Posterior vena cava (tissue), 2 donors: Measurements from ENCODE around the gene RCC2. TPM values are rescaled to one million over a fixed set of nuclear protein-coding genes. Genes with fewer than 3 reads are reported as not detected.
"Not testable (repeated sequence)": the region's sequence is repeated elsewhere in the genome, so short reads cannot be mapped to it uniquely, and the experiment has no call there.

Source experiments
- DNase-seq: peaks from one replicate; pipeline ENCODE4 v3.0.0-alpha.2; 2020; ENCODE audit warnings: low spot score
- intact Hi-C, 2 donors: fragments of 100-400 bp; cut with DNase I; formaldehyde crosslinking; loops; one replicate each; pipeline versions ENCODE4 v1.14.1 to v1.14.2; 2022 to 2023
- total RNA-seq, 2 donors: library from RNA; stranded (reverse); fragmentation: NEBNext Ultra II Directional; extraction: Animal tissue kit (Norgen Biotek cat#: 25700); gene quantifications; one replicate each; pipeline ENCODE4 v1.2.1, GENCODE V29; 2021
- donor health status: DM: yes; HTN: yes; CAD: no.
- donor health status: DM: yes; HTN: yes; CAD: no.

RCC2 gene
- total RNA-seq, 2 donors from 2014 or later: 17.3 to 22.2 TPM

DNA sequence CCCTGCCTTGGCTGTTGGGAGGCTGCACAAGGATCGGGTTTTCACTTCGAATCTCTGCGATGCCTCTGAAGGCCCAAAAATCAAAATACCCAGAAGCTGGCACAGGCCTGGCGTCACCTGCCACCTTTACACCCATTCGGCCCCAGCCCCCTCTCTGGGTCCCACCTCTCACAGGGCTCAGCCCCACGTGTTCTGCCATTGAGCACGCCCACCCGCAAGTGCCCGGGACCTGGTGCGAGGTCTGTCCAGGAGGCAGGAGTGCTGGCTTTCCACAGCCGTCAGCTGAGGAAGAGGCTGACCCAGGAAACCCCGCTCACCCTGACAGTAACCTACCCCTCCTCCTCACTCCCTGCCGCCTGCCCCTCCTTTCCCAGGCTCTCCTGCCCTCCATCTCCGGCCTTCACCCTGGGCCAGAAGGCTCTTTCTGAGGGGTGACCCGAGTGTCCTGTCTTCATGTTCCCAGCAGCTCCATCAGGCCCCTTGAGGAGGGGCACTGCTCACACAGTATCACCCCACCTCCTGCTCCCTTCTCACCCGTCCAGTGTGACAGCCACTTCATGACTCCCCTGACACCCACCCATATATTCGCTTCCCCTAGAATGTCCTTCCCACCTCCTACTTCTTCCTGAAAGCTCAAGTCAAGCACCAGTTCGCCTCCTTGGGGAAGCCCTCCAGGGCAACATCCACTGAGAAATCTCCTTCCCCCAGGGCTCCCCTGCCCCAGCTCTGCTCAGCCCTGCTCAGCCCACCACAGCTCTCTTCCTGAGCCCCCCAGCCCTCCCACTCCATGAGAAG lies 13.5 kb downstream of the RCC2 start:
- intact Hi-C loops: no loop called here
- no peak for DNase-seq

GRCh38 chr1:17423781-17424245 lies 15.7 kb downstream of the RCC2 start:
- DNase-seq: no peak
- intact Hi-C loops: no loop called here

DNA sequence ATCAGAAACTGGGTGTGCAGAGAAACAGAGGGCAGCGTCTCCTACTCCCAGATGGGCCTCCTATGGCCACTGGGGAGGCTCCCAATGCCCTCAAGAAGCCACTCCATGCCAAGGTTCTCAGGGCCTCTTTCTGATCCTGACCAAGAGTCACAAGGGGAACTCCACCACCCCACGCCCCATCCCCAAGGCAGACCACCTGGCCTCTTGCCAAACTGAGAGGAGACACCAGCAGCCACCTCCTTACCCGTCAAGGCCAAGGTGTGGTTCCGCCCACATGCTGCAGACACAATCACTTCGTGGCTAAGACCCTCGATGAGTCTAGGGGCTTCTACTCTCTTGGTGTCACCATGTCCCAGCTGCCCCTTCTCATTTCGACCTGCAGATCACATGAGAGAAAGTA lies 17.0 kb downstream of the RCC2 start:
- DNase-seq: no peak
- intact Hi-C loops: no loop called here

- no peak for DNase-seq
- intact Hi-C loops: no loop called here
These were observed 19.0 kb downstream of the RCC2 start for GRCh38 chr1:17420391-17420918.

- peak; percentile 90 for DNase-seq
- intact Hi-C loops: no loop called here
These were observed 19.7 kb downstream of the RCC2 start for GRCh38 chr1:17419626-17420328.

DNA sequence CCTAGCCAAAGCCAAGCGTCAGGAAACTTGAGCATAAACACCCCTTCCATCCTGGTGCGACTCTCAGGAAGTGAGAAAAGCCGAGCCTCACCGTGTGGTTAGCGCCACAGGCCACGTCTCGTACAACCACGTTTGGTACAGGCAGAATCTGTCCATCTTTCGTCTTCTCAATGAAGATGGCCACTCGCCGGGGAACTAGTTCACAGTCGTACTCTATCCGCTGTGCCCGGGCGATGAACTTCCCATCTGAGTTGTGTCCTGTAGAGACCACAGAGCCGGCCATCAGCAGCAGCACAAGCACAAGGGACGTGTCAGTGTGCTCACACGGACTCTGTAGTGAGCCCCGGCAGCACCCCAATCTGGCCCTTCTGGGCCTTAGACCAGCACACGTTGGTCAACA lies 23.1 kb downstream of the RCC2 start:
- intact Hi-C loops: no loop called here
- no peak for DNase-seq

DNA sequence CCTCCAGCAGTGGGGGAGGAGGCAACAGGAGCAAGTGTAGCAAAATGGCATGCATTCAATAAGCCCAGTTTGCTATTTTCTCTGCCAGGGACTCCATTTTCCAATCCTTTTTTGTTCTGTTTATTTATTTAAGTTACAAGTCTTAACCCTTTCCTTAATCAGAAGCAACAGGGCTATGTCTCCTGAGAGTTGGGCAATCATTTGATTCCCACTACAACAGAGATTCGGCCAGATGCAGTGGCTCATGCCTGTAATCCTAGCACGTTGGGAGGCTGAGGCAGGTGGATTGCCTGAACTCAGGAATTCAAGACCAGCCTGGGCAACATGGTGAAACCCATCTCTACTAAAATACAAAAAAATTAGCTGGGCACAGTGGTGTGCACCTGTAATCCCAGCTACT lies 25.5 kb downstream of the RCC2 start:
- intact Hi-C loops: loop anchor here in 1 of 2 donors (5.0 kb wide), 1 partner anchor 1533 kb away; no protein-coding TSS in a partner anchor

GRCh38 chr1:17412093-17412870 lies 27.2 kb downstream of the RCC2 start:
- DNase-seq: no peak
- intact Hi-C loops: loop anchor here in 1 of 2 donors (5.0 kb wide), 1 partner anchor 1535 kb away; no protein-coding TSS in a partner anchor

More for the DNA sequence above, 25.5 kb downstream of the RCC2 start:
- DNase-seq: no peak

DNA sequence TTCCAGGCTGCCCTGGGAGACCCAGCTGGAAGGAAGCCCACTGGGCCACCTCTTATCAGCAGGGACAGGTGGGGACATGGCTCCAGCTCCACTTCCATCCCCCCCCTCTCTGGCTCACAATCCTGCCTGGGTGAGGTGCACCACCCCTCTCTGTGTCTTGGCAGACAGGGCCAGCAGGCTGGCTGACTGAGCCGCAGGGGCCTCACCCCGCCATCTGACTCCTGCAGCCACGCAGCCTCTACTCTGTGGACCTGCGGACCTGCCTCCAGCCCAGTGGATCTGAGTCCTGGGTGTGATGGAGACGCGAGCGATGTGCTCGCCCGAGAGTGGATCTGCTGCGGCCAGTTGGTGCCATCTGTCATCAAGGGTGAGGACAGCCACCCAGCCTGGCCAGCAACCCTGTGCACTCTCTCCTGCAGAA lies 30.1 kb downstream of the RCC2 start:
- intact Hi-C loops: no loop called here
- DNase-seq: no peak

- intact Hi-C loops, DNase-seq: not testable (repeated sequence)
These were observed 31.5 kb downstream of the RCC2 start for GRCh38 chr1:17407786-17408514.

GRCh38 chr1:17406760-17407475 lies 32.6 kb downstream of the RCC2 start:
- not testable (repeated sequence) for DNase-seq

GRCh38 chr1:17405898-17406759 lies 33.3 kb downstream of the RCC2 start:
- DNase-seq: peak; percentile 89
- intact Hi-C loops: no loop called here

More at GRCh38 chr1:17406760-17407475, 32.6 kb downstream of the RCC2 start:
- intact Hi-C loops: not testable (repeated sequence)

DNA sequence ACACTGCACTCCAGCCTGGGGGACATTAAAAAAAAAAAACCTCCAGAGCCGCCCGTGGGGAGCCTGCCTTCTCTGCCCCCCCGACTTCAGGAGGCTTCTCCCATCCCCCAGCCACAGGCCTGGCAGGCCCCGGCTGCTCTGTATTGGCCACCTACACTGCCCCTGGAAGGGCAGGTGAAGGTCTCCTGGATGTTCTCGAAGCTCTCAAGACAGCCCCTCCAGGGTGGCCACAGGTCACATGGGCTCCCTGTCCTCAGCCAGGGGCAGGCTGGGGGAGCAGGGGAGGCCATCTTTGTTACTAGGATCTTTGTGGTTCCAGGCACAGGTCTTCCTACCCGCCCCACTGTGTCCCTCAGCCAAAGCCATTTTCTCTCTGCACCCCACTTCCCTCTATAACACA lies 34.7 kb downstream of the RCC2 start:
- DNase-seq: no peak
- intact Hi-C loops: no loop called here

- DNase-seq: no peak
- intact Hi-C loops: no loop called here
These were observed 35.3 kb downstream of the RCC2 start for GRCh38 chr1:17404034-17404684.

GRCh38 chr1:17403081-17403480 lies 36.4 kb downstream of the RCC2 start:
- no peak for DNase-seq
- intact Hi-C loops: no loop called here

GRCh38 chr1:17401841-17402240 lies 37.6 kb downstream of the RCC2 start:
- intact Hi-C loops: no loop called here
- no peak for DNase-seq
